HEK293 (cell line): ENCODE results near the gene ARHGAP26.

Source experiments
- EGR2 ChIP-seq: fragments of 450-650 bp; formaldehyde crosslinking; IDR thresholded peaks from 2 replicates; pipeline ENCODE4 v1.5.1; 2016; ENCODE audit warnings: low read depth, missing biosample characterization, missing genetic modification characterization
- GLI2 ChIP-seq: fragments of 450-650 bp; formaldehyde crosslinking; IDR thresholded peaks from 2 replicates; pipeline ENCODE4; 2017; ENCODE audit warnings: missing biosample characterization, missing genetic modification characterization, low read depth, borderline replicate concordance
- KLF10 ChIP-seq: fragments of 450-650 bp; IDR thresholded peaks from 2 replicates; pipeline ENCODE4 v1.5.1; 2018; ENCODE audit warnings: missing biosample characterization, mild to moderate bottlenecking, missing genetic modification characterization
- KLF16 ChIP-seq: fragments of 450-650 bp; formaldehyde crosslinking; IDR thresholded peaks from 2 replicates; pipeline ENCODE4 v1.5.1; 2017; ENCODE audit warnings: missing biosample characterization, missing genetic modification characterization
- KLF7 ChIP-seq: fragments of 450-650 bp; formaldehyde crosslinking; IDR thresholded peaks from 2 replicates; pipeline ENCODE4 v1.5.1; 2016; ENCODE audit warnings: missing biosample characterization, missing genetic modification characterization, borderline replicate concordance
- MZF1 ChIP-seq: fragments of 450-650 bp; formaldehyde crosslinking; IDR thresholded peaks from 2 replicates; pipeline ENCODE4 v1.5.1; 2017; ENCODE audit warnings: missing biosample characterization, missing genetic modification characterization, borderline replicate concordance
- PRDM1 ChIP-seq: fragments of 450-650 bp; formaldehyde crosslinking; IDR thresholded peaks from 2 replicates; pipeline ENCODE4; 2016; ENCODE audit warnings: missing biosample characterization, missing genetic modification characterization
- WT1 ChIP-seq: fragments of 450-650 bp; formaldehyde crosslinking; IDR thresholded peaks from 2 replicates; pipeline ENCODE4 v1.5.1; 2016; ENCODE audit warnings: missing biosample characterization, missing genetic modification characterization
- ZBTB8A ChIP-seq: fragments of 450-650 bp; formaldehyde crosslinking; IDR thresholded peaks from 2 replicates; pipeline ENCODE4 v1.5.1; 2016; ENCODE audit warnings: missing biosample characterization, missing genetic modification characterization
- ZNF133 ChIP-seq: fragments of 450-650 bp; formaldehyde crosslinking; IDR thresholded peaks from 2 replicates; pipeline ENCODE4 v1.5.1; 2016; ENCODE audit warnings: missing biosample characterization, missing genetic modification characterization
- ZNF140 ChIP-seq: fragments of 450-650 bp; formaldehyde crosslinking; IDR thresholded peaks from 2 replicates; pipeline ENCODE4 v1.5.1; 2016; ENCODE audit warnings: missing biosample characterization, missing genetic modification characterization
- ZNF174 ChIP-seq: fragments of 450-650 bp; formaldehyde crosslinking; IDR thresholded peaks from 2 replicates; pipeline ENCODE4 v1.5.0; 2017; ENCODE audit warnings: missing biosample characterization, mild to moderate bottlenecking, missing genetic modification characterization
- ZNF184 ChIP-seq: fragments of 450-650 bp; IDR thresholded peaks from 2 replicates; pipeline ENCODE4 v1.5.1; 2018; ENCODE audit warnings: missing biosample characterization, mild to moderate bottlenecking, missing genetic modification characterization
- ZNF214 ChIP-seq: fragments of 450-650 bp; formaldehyde crosslinking; IDR thresholded peaks from 2 replicates; pipeline ENCODE4 v1.5.1; 2017; ENCODE audit warnings: missing biosample characterization, mild to moderate bottlenecking, missing genetic modification characterization, borderline replicate concordance
- ZNF23 ChIP-seq: fragments of 450-650 bp; formaldehyde crosslinking; IDR thresholded peaks from 2 replicates; pipeline ENCODE4 v1.5.1; 2016; ENCODE audit warnings: missing biosample characterization, missing genetic modification characterization, borderline replicate concordance
- ZNF292 ChIP-seq: fragments of 450-650 bp; formaldehyde crosslinking; IDR thresholded peaks from 2 replicates; pipeline ENCODE4 v1.5.1; 2016; ENCODE audit warnings: low read depth, missing biosample characterization, missing genetic modification characterization, borderline replicate concordance
- ZNF311 ChIP-seq: fragments of 450-650 bp; formaldehyde crosslinking; IDR thresholded peaks from 2 replicates; pipeline ENCODE4 v1.5.1; 2017; ENCODE audit warnings: missing biosample characterization, missing genetic modification characterization, borderline replicate concordance
- ZNF335 ChIP-seq: fragments of 450-650 bp; formaldehyde crosslinking; conservative IDR thresholded peaks from 2 replicates; pipeline ENCODE4 v1.5.1; 2016; ENCODE audit warnings: missing biosample characterization, missing genetic modification characterization
- ZNF366 ChIP-seq: fragments of 450-650 bp; formaldehyde crosslinking; conservative IDR thresholded peaks from 2 replicates; pipeline ENCODE4 v1.5.1; 2016; ENCODE audit warnings: missing biosample characterization, missing genetic modification characterization
- ZNF394 ChIP-seq: fragments of 450-650 bp; formaldehyde crosslinking; IDR thresholded peaks from 2 replicates; pipeline ENCODE4 v1.5.1; 2016; ENCODE audit warnings: missing biosample characterization, missing genetic modification characterization, mild to moderate bottlenecking, moderate library complexity, borderline replicate concordance
- ZNF501 ChIP-seq: fragments of 450-650 bp; formaldehyde crosslinking; IDR thresholded peaks from 2 replicates; pipeline ENCODE4 v1.5.1; 2016; ENCODE audit warnings: missing biosample characterization, missing genetic modification characterization
- ZNF510 ChIP-seq: fragments of 450-650 bp; formaldehyde crosslinking; IDR thresholded peaks from 2 replicates; pipeline ENCODE4 v1.5.1; 2018; ENCODE audit warnings: mild to moderate bottlenecking, missing genetic modification characterization, missing biosample characterization; ENCODE audit not compliant: insufficient replicate concordance
- ZNF514 ChIP-seq: fragments of 450-650 bp; formaldehyde crosslinking; IDR thresholded peaks from 2 replicates; pipeline ENCODE4 v1.5.1; 2016; ENCODE audit warnings: missing biosample characterization, missing genetic modification characterization
- ZNF548 ChIP-seq: fragments of 450-650 bp; formaldehyde crosslinking; IDR thresholded peaks from 2 replicates; pipeline ENCODE4 v1.5.1; 2016; ENCODE audit warnings: missing biosample characterization, missing genetic modification characterization
- ZNF560 ChIP-seq: fragments of 450-650 bp; formaldehyde crosslinking; IDR thresholded peaks from 2 replicates; pipeline ENCODE4 v1.5.1; 2017; ENCODE audit warnings: missing biosample characterization, missing genetic modification characterization, borderline replicate concordance
- ZNF561 ChIP-seq: fragments of 450-650 bp; IDR thresholded peaks from 2 replicates; pipeline ENCODE4 v1.5.1; 2018; ENCODE audit warnings: missing biosample characterization, missing genetic modification characterization, borderline replicate concordance
- ZNF660 ChIP-seq: fragments of 450-650 bp; IDR thresholded peaks from 2 replicates; pipeline ENCODE4 v1.5.1; 2018; ENCODE audit warnings: missing biosample characterization, mild to moderate bottlenecking, missing genetic modification characterization
- ZNF664 ChIP-seq: fragments of 450-650 bp; formaldehyde crosslinking; IDR thresholded peaks from 2 replicates; pipeline ENCODE4 v1.5.1; 2016; ENCODE audit warnings: missing biosample characterization, missing genetic modification characterization
- ZNF747 ChIP-seq: fragments of 450-650 bp; formaldehyde crosslinking; IDR thresholded peaks from 2 replicates; pipeline ENCODE4 v1.5.1; 2016; ENCODE audit warnings: missing biosample characterization, missing genetic modification characterization
- ZNF777 ChIP-seq: fragments of 450-650 bp; formaldehyde crosslinking; IDR thresholded peaks from 2 replicates; pipeline ENCODE4 v1.5.1; 2017; ENCODE audit warnings: missing biosample characterization, missing genetic modification characterization, borderline replicate concordance
- ZNF792 ChIP-seq: fragments of 450-650 bp; formaldehyde crosslinking; IDR thresholded peaks from 2 replicates; pipeline ENCODE4 v1.5.1; 2016; ENCODE audit warnings: missing biosample characterization, missing genetic modification characterization
- TF ChIP-seq, protein P1 (sequence below): fragments of 450-650 bp; formaldehyde crosslinking; IDR thresholded peaks from 2 replicates; pipeline ENCODE4 v1.5.1; 2016; ENCODE audit warnings: missing biosample characterization, missing genetic modification characterization
- TF ChIP-seq, protein P2 (sequence below): fragments of 450-650 bp; formaldehyde crosslinking; IDR thresholded peaks from 2 replicates; pipeline ENCODE4 v1.5.1; 2016; ENCODE audit warnings: missing biosample characterization, missing genetic modification characterization
- TF ChIP-seq, protein P3 (sequence below): fragments of 450-650 bp; formaldehyde crosslinking; IDR thresholded peaks from 2 replicates; pipeline ENCODE4 v1.5.1; 2016; ENCODE audit warnings: missing biosample characterization, missing genetic modification characterization
- TF ChIP-seq, protein P4 (sequence below): fragments of 450-650 bp; formaldehyde crosslinking; IDR thresholded peaks from 2 replicates; pipeline ENCODE4 v1.5.1; 2016; ENCODE audit warnings: missing biosample characterization, missing genetic modification characterization, borderline replicate concordance

The ARHGAP26 gene

DNA sequence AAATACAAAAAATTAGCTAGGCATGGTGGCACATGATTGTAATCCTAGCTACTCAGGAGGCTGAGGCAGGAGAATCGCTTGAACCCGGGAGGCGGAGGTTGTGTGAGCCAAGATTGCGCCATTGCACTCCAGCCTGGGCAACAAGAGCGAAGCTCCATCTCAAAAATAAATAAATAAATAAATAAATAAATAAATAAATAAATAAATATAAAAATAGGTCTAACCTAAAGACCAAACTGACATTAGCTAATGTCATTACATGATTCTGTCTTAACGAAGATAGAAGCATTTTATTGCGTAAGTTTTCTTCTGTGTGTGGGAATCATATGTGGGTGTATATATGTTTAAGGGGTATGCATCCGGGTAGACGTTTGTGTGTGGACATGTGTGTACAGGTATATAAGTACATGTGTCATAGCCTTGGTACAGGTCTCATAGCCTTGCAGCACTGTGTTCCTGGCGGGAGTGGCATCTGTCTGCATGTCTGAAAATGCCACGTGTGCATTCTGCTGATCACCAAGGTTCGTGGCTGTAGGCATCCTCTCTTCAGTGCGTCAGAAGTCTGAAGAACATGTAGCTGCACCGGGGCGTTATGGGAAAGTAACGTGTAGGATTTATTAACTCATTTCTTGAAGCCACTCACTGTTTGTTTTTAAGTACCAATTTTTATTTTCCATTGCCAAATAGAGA, 335.2 kb downstream of the ARHGAP26 start (continued):
- TF ChIP-seq GLI2 (tag by site-specific recombination) (no peak), ZNF184 (tag by site-specific recombination) (no peak), ZNF23 (no peak), ZNF548 (tag by site-specific recombination) (no peak), ZNF292 (tag by site-specific recombination) (no peak; the same call in none of the 2 replicates), ZNF140 (tag by site-specific recombination) (peak; percentile 92), PRDM1 (tag by site-specific recombination) (no peak), ZNF366 (tag by site-specific recombination) (no peak), ZBTB8A (peak; percentile 89), ZNF335 (tag by site-specific recombination) (no peak), ZNF561 (no peak), ZNF747 (tag by site-specific recombination) (no peak), ZNF560 (tag by site-specific recombination) (no peak; the same call in 1 of the 2 replicates), MZF1 (no peak; the same call in 1 of the 2 replicates), ZNF311 (tag by site-specific recombination) (no peak), ZNF394 (tag by site-specific recombination) (peak; percentile 98), ZNF510 (tag by site-specific recombination) (peak; percentile 87), WT1 (tag by site-specific recombination) (no peak), ZNF664 (tag by site-specific recombination) (peak; percentile 78; the same call in 1 of the 2 replicates), ZNF792 (tag by site-specific recombination) (no peak), EGR2 (no peak), ZNF777 (no peak), KLF7 (tag by site-specific recombination) (peak; percentile 66; the same call in 1 of the 2 replicates), ZNF660 (tag by site-specific recombination) (no peak), ZNF501 (tag by site-specific recombination) (0 out of 2 replicates have a peak, but pooled peaks have one; percentile 61), ZNF133 (no peak), ZNF214 (tag by site-specific recombination) (peak; percentile 26; the same call in 1 of the 2 replicates), KLF10 (tag by site-specific recombination) (no peak), KLF16 (tag by site-specific recombination) (no peak), ZNF514 (tag by site-specific recombination) (peak; percentile 69; the same call in 1 of the 2 replicates), ZNF174 (tag by site-specific recombination) (no peak)
- TF ChIP-seq, protein P1, sequence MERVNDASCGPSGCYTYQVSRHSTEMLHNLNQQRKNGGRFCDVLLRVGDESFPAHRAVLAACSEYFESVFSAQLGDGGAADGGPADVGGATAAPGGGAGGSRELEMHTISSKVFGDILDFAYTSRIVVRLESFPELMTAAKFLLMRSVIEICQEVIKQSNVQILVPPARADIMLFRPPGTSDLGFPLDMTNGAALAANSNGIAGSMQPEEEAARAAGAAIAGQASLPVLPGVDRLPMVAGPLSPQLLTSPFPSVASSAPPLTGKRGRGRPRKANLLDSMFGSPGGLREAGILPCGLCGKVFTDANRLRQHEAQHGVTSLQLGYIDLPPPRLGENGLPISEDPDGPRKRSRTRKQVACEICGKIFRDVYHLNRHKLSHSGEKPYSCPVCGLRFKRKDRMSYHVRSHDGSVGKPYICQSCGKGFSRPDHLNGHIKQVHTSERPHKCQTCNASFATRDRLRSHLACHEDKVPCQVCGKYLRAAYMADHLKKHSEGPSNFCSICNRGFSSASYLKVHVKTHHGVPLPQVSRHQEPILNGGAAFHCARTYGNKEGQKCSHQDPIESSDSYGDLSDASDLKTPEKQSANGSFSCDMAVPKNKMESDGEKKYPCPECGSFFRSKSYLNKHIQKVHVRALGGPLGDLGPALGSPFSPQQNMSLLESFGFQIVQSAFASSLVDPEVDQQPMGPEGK = no peak
- TF ChIP-seq, protein P2, sequence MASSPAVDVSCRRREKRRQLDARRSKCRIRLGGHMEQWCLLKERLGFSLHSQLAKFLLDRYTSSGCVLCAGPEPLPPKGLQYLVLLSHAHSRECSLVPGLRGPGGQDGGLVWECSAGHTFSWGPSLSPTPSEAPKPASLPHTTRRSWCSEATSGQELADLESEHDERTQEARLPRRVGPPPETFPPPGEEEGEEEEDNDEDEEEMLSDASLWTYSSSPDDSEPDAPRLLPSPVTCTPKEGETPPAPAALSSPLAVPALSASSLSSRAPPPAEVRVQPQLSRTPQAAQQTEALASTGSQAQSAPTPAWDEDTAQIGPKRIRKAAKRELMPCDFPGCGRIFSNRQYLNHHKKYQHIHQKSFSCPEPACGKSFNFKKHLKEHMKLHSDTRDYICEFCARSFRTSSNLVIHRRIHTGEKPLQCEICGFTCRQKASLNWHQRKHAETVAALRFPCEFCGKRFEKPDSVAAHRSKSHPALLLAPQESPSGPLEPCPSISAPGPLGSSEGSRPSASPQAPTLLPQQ (tag by site-specific recombination) = no peak
- TF ChIP-seq, protein P3, sequence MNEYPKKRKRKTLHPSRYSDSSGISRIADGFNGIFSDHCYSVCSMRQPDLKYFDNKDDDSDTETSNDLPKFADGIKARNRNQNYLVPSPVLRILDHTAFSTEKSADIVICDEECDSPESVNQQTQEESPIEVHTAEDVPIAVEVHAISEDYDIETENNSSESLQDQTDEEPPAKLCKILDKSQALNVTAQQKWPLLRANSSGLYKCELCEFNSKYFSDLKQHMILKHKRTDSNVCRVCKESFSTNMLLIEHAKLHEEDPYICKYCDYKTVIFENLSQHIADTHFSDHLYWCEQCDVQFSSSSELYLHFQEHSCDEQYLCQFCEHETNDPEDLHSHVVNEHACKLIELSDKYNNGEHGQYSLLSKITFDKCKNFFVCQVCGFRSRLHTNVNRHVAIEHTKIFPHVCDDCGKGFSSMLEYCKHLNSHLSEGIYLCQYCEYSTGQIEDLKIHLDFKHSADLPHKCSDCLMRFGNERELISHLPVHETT (tag by site-specific recombination) = no peak
- TF ChIP-seq, protein P4, sequence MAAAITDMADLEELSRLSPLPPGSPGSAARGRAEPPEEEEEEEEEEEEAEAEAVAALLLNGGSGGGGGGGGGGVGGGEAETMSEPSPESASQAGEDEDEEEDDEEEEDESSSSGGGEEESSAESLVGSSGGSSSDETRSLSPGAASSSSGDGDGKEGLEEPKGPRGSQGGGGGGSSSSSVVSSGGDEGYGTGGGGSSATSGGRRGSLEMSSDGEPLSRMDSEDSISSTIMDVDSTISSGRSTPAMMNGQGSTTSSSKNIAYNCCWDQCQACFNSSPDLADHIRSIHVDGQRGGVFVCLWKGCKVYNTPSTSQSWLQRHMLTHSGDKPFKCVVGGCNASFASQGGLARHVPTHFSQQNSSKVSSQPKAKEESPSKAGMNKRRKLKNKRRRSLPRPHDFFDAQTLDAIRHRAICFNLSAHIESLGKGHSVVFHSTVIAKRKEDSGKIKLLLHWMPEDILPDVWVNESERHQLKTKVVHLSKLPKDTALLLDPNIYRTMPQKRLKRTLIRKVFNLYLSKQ (tag by site-specific recombination) = peak; percentile 53; the same call in 1 of the 2 replicates
